Measurements from ENCODE around the gene ATXN2L.
"Not testable (repeated sequence)": the region's sequence is repeated elsewhere in the genome, so short reads cannot be mapped to it uniquely, and the experiment has no call there.

Gene ATXN2L

DNA sequence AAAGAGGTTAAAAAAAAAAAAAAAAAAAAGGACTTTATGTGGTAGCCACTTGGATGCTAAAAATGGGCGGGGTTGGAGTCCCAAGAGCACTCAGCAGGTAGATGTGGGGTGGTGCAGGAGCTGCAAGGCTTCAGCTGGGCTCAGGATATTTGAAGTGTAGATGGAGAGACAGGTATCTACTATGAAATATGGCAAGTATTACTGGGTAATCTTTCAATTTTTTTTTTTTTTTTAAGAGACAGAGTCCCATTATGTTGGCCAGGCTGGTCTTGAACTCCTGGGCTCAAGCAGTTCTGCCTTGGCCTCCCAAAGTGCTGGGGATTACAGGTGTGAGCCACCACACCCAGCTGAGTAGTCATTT, 15.7 kb downstream of the ATXN2L start:
- DNase-seq = no peak

- no peak for DNase-seq
These were observed 16.3 kb downstream of the ATXN2L start for GRCh38 chr16:28839004-28839639.

DNA sequence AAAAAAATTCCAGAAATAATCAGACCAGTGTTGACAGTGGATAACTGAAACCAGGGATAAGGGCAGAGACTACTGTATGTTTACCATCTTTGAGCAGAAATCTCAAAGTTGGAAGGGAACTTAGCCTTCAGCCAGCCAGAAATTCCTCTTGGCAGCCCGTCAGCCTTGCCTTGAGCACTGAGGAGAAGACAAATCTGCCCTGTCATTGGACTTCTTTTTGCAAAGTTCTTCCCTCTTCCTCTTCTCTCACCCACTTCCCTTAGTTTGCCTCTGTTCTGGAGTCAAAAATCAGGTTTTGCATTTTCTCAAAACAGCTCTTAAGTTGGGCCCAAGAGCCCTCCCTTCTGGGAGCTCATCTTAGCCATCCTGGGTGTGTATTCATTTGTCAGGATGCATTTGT, 17.1 kb downstream of the ATXN2L start:
- DNase-seq = no peak

DNA sequence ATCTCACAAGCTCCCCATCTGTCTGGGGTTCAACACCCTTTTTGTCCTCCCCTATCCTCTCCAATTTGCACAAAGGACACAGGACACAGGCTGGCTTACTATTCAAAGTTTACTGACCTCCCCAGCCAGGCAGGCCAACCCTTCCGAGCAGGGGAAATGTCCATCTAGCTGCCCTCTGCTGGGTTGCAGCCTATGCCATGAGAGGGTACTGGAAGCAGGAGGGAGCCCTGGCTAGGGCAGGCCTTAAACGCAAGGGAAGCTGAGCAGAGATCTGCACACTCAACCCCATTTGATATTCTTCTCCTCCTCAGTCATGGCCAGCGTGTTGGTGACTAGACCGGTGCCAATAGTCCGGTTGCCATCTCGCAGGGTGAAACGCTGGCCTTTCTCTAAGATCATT, 19.9 kb downstream of the ATXN2L start:
- no peak for DNase-seq

DNA sequence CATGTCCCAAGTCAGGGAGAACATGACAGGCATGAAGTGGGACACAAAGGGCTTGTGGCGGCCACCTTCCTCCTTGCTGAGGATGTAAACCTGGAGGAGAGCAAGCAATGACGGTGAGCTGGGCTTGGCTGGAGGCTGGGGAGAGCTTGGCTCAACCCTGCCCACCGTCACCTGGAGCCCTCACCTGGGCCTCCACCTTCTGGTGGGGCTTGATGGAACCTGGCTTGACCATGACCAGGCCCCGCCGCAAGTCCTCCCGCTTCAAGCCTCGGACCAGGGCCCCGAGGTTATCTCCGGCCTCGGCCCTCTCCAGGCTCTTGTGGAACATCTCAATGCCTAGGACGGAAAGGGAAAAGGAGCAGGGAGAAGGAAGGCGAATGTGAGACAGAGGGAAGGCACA, 21.0 kb downstream of the ATXN2L start:
- DNase-seq = no peak

- DNase-seq = no peak
These were observed 21.6 kb downstream of the ATXN2L start for GRCh38 chr16:28844226-28844885.

DNA sequence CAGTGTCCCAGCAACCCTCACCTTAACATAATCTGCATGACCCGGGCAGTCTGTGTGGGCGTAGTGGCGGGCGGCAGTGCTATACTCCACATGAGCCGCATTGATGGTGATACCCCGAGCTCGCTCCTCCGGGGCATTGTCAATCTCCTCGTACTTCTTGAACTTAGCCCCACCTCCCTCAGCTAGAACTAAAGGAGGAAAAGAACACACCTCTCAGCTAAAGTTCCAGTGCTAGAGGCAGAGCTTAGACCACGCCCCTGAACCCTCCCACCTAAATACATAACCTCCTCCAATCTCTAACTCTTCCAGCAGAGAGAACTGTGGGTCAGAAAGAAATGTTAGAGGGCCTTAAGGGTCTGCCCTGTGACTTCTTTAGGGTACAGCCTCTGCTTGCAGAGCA, 22.5 kb downstream of the ATXN2L start:
- DNase-seq = peak; percentile 41

DNA sequence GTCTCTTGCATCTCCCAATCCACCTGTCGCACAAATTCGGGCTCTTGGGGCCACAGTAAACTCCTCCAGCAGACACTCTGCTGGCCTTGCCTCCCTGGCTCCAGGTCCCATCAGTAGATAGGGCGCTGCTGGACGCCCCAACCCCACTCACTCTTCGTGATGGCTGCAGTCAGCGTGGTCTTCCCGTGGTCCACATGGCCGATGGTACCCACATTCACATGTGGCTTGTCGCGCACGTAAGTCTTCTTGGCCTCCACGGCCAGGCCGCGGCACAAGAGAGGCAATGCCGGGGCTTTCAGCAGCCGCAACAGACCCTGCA, 22.9 kb downstream of the ATXN2L start:
- no peak for DNase-seq

DNA sequence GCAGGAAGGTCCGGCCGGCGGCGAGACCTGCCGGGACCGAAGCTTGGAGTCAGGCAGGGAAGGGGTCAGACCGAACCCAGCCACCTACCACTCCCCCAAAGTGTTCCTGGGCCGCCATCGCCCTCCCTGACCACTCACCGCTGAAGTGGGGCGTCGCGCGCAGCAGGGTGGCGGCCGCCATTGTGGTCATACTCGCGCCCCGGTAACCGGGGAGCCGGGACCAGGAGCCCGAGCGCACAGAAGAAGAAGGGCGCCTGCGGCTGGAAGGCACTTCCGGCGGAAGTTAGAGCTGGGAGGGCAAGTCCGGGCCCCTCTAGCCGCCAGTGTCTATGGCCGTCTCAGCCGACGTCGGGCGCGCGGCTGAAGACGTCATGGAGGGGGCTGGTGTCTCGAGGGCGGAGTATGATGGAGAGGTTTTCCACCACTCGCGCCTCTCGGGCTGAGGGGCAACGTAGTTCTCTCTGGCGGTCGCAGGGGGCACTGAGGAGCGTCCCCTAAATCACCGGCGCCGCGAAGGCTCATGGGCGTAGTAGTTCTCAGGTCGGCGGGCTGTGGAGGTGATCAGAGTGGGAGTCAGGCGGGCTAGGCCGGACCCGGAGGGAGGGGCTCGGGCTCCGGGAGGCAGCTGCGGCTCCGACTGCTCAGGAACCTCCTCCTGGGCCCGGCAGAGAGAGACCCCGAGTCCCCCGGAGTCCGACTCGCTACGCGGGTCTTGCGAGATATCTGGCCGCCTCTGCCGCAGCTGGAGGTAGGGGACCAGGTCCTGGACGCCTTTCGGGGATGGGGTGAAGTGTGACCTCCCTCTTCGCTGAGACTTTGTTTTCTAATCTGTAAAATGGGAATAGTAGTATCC, 23.5 kb downstream of the ATXN2L start, which contains the start of gene TUFM:
TSS of gene TUFM (minus strand) at position 269 of the 853 bp plus-strand sequence. CDS start at position 190, 79 bp downstream.
- DNase-seq = peak; percentile 98

GRCh38 chr16:28846933-28847273, 24.1 kb downstream of the ATXN2L start:
- no peak for DNase-seq

GRCh38 chr16:28858421-28858820, 35.6 kb downstream of the ATXN2L start:
- no peak for DNase-seq

DNA sequence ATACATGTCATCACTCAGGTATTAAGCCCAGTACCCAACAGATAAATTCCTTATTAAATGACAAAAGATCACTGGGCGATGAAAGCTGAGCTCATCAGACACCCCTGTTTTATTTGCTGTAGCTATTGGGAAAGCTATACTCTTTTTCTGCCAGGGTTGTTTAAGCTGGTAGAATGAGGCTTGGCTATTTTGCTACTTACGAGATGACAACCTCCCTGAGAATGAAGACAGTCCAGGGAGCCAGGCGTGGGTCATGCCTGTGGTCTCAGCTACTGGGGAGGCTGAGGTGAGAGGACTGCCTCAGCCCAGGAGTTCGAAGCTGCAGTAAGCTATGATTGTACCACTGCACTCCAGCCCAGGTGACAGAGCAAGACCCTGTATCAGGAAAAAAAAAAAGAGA, 36.5 kb downstream of the ATXN2L start:
- DNase-seq = no peak

GRCh38 chr16:28863929-28864793, 41.4 kb downstream of the ATXN2L start:
- DNase-seq = no peak

GRCh38 chr16:28865001-28865688, 42.3 kb downstream of the ATXN2L start:
- no peak for DNase-seq

- no peak for DNase-seq
These were observed 43.1 kb downstream of the ATXN2L start for GRCh38 chr16:28865722-28866453.

DNA sequence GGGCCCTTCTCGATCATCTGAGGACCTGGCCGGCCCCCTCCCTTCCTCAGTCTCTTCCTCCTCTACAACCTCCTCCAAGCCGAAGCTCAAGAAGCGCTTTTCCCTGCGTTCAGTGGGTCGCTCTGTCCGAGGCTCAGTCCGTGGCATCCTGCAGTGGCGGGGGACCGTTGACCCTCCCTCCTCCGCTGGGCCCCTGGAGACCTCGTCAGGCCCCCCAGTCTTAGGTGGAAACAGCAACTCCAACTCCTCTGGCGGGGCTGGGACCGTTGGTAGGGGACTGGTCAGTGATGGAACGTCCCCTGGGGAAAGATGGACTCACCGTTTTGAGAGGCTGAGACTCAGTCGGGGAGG, 43.6 kb downstream of the ATXN2L start:
- DNase-seq = no peak

DNA sequence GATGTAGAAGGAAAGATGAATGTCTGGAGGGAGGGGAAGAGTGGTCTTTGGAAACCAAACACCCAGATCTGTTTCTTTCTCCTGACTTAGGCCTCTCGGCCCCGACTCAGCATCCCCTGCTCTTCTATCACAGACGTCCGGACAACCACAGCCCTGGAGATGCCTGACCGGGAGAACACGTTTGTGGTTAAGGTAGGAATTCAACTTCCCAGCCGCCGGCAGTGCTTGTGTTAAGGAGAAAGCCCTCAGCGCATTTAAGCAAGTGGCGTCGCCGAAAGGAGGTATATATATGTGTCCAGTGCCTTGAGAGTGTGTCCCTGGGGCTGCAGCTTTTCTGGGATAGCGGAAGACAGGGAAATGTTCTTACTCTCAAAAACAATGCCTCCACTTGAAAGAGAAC, 44.4 kb downstream of the ATXN2L start:
- DNase-seq = no peak

DNA sequence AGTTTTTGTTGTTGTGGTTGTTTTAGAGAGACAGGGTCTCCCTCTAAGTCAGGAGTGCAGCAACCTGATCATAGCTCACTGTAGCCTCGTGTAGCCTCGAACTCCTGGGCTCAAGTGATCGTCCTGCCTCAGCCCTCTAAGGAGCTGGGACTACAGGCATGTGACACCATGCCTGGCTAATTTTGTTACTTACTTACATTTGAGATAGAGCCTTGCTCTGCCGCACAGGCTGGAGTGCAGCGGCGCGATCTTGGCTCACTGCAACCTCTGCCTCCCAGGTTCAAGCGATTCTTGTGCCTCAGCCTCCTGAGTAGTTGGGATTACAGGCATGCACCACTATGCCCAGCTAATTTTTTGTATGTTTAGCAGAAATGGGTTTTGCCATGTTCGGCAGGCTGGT, 44.8 kb downstream of the ATXN2L start:
- not testable (repeated sequence) for DNase-seq

- DNase-seq = no peak
These were observed 46.4 kb downstream of the ATXN2L start for GRCh38 chr16:28869201-28869600.

GRCh38 chr16:28872952-28873351, 50.2 kb downstream of the ATXN2L start:
- no peak for DNase-seq

DNA sequence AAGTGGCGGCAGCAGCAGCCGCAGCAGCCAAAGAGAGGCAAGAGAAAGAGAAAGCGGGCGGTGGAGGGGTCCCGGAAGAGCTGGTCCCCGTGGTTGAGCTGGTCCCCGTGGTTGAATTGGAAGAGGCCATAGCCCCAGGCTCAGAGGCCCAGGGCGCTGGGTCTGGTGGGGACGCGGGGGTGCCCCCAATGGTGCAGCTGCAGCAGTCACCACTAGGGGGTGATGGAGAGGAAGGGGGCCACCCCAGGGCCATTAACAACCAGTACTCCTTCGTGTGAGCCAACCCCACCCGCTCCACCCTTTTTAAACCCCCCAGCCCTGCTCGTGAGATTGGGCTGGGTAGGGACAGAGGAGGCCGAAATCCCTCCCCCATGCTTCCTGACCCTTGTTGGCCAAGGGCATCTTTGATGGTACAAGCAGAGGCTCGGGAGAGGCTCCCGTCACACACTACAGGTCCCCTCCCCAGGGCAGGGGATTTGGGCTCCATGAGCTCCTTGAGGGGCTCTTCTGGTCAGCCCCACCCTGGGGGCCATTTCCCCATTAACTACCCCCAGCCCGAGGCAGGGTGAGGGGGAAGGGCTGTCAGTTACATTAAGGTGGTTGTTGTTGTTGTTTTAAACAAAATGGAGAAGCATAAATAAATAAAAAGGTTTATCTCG, 50.9 kb downstream of the ATXN2L start:
- peak; percentile 19 for DNase-seq

Data from inflammatory macrophage treated with lipopolysaccharide for 4 hours (primary cell).